ENCODE results near the gene TICAM2. TPM values are rescaled to one million over a fixed set of nuclear protein-coding genes. Genes with fewer than 3 reads are reported as not detected.
A peak's percentile ranks its signal among the peaks of the same experiment; 100 is the strongest.

TICAM2 gene
- total RNA-seq, 1 experiment from 2014 or later, result 3.9 TPM

GRCh38 chr5:115532517-115532916 is 69.8 kb downstream of the TICAM2 start:
- Histone ChIP-seq H3K9ac (ENCODE audit: low read length) (no peak overlapping the region), H3K9me2 (replicated peaks; ENCODE audit: low read length) (no peaks in the 10 kb centered on the region), H3K4me3 (ENCODE audit: low read length) (no peak overlapping the region), H3K9me3 (ENCODE audit: low read length) (no peaks in the 10 kb centered on the region), H3K4me2 (ENCODE audit: low read length) (peak overlapping the region; percentile 12), H2AFZ (ENCODE audit: low read length) (no peak overlapping the region), H3K27ac (ENCODE audit: low read length) (peak overlapping the region; percentile 17; the same call in 1 of the 2 replicates), H4K20me1 (ENCODE audit: low read length) (peaks cover 45% of the 10 kb centered on the region), H3K36me3 (ENCODE audit: low read depth, low read length) (peaks cover 40% of the 10 kb centered on the region; the same call in 1 of the 2 replicates), H3K4me1 (ENCODE audit: insufficient read depth, low read length) (peaks cover 53% of the 10 kb centered on the region), H3K27me3 (ENCODE audit: low read length) (no peaks in the 10 kb centered on the region), H3K79me2 (ENCODE audit: low read length) (peaks cover 99% of the 10 kb centered on the region), H3F3A (ENCODE audit: low read length, unreplicated experiment) (no peaks in the 10 kb centered on the region)
- DNase-seq (peak; percentile 15), ATAC-seq (peak; percentile 56)
- intact Hi-C loops (cut with micrococcal nuclease), result no loop called here
- BruUV-seq (replicated peaks), result no TSS peak
- ChIA-PET CTCF (no interaction called here), POLR2A (ENCODE audit: unreplicated experiment) (interaction anchor here (0.6 kb wide), 1 partner anchor 12 kb away, joined by 3 read pairs; the partner anchor contains the start of gene FEM1C)
- TF ChIP-seq CTCF (conservative IDR thresholded peaks at IDR 0.05; ENCODE audit: low read depth, low read length), result no peak
- no peak for TF ChIP-seq EZH2 (IDR thresholded peaks at IDR 0.05; ENCODE audit: low read length, unreplicated experiment)

DNA sequence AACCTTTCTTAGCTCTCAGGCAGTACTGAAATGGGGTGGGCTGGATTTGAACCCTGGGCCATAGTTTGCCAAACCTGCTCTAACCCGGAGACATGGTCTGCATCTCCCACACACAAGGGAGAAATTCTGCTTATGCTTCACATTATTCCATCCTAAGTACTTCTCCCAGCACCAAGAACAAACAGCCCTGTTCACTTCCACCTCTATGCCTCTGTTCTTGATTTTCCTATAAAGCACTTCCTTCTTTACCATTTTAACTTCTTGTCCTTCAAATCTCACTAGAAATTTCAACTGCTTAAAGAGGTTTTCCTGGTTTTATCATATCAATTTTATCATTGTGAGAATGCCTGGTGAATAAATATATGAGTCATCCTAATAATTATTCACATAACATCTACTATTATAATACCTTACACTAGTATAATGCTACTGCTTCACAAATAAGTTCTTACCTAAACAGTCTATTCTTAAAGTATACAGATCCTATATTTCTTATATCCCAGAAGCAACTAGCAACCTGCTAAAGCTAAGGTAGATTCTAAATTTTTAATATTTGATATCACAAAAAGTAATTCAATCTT is 70.4 kb downstream of the TICAM2 start:
- Histone ChIP-seq H4K20me1 (ENCODE audit: low read length) (peaks cover 45% of the 10 kb centered on the region), H3F3A (ENCODE audit: low read length, unreplicated experiment) (no peaks in the 10 kb centered on the region), H3K27me3 (ENCODE audit: low read length) (no peaks in the 10 kb centered on the region), H3K79me2 (ENCODE audit: low read length) (peaks cover 99% of the 10 kb centered on the region), H3K4me1 (ENCODE audit: insufficient read depth, low read length) (peaks cover 53% of the 10 kb centered on the region), H3K9me2 (replicated peaks; ENCODE audit: low read length) (no peaks in the 10 kb centered on the region), H3K4me2 (ENCODE audit: low read length) (peak overlapping the region; percentile 12), H2AFZ (ENCODE audit: low read length) (no peak overlapping the region), H3K27ac (ENCODE audit: low read length) (peak overlapping the region; percentile 17), H3K36me3 (ENCODE audit: low read depth, low read length) (peaks cover 37% of the 10 kb centered on the region; the same call in 1 of the 2 replicates), H3K9me3 (ENCODE audit: low read length) (no peaks in the 10 kb centered on the region), H3K4me3 (ENCODE audit: low read length) (no peak overlapping the region; the same call in 1 of the 2 replicates), H3K9ac (ENCODE audit: low read length) (no peak overlapping the region)
- TF ChIP-seq EZH2phosphoT487 (IDR thresholded peaks at IDR 0.05; ENCODE audit: borderline replicate concordance, low read length) (no peak), EZH2 (IDR thresholded peaks at IDR 0.05; ENCODE audit: low read length, unreplicated experiment) (no peak), CTCF (conservative IDR thresholded peaks at IDR 0.05; ENCODE audit: low read depth, low read length) (no peak)
- ChIA-PET POLR2A (ENCODE audit: unreplicated experiment) (interaction anchor here (0.6 kb wide), 1 partner anchor 12 kb away, joined by 3 read pairs; the partner anchor contains the start of gene FEM1C), CTCF (no interaction called here)
- intact Hi-C loops (cut with micrococcal nuclease), result no loop called here
- no TSS peak for BruUV-seq (replicated peaks)
- peak; percentile 77 for ATAC-seq
- peak; percentile 15 for DNase-seq

DNA sequence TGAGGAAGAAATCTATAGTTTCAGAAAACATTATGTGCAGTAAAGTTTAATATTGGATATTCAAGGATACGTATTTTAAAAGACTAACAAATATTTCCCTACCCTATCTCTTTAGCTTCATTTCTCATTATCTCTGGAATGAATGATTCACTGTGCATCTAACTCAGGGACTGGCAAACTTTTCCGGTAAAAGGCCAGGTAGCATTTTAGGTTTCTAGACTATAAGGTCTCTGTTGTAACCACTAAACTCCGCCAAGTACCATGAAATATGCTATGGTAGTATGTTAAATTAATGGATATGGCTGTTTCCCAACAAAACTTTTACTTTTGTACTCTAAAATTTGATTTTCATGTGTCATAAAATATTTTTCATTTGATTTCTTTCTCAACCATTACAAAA is 70.9 kb downstream of the TICAM2 start:
- Histone ChIP-seq H3K9me3 (ENCODE audit: low read length) (no peaks in the 10 kb centered on the region), H3K4me3 (ENCODE audit: low read length) (no peak overlapping the region; the same call in 1 of the 2 replicates), H3K9me2 (replicated peaks; ENCODE audit: low read length) (no peaks in the 10 kb centered on the region), H2AFZ (ENCODE audit: low read length) (no peak overlapping the region), H3F3A (ENCODE audit: low read length, unreplicated experiment) (no peaks in the 10 kb centered on the region), H3K4me2 (ENCODE audit: low read length) (peak overlapping the region; percentile 12), H3K79me2 (ENCODE audit: low read length) (peaks cover 99% of the 10 kb centered on the region), H3K4me1 (ENCODE audit: insufficient read depth, low read length) (peaks cover 58% of the 10 kb centered on the region), H3K36me3 (ENCODE audit: low read depth, low read length) (peaks cover 38% of the 10 kb centered on the region; the same call in 1 of the 2 replicates), H3K9ac (ENCODE audit: low read length) (no peak overlapping the region), H3K27ac (ENCODE audit: low read length) (peak overlapping the region; percentile 17; the same call in 1 of the 2 replicates), H4K20me1 (ENCODE audit: low read length) (peaks cover 47% of the 10 kb centered on the region), H3K27me3 (ENCODE audit: low read length) (no peaks in the 10 kb centered on the region)
- ATAC-seq, result no peak
- TF ChIP-seq EZH2 (IDR thresholded peaks at IDR 0.05; ENCODE audit: low read length, unreplicated experiment) (no peak), EZH2phosphoT487 (IDR thresholded peaks at IDR 0.05; ENCODE audit: borderline replicate concordance, low read length) (no peak), CTCF (conservative IDR thresholded peaks at IDR 0.05; ENCODE audit: low read depth, low read length) (no peak)
- intact Hi-C loops (cut with micrococcal nuclease), result no loop called here
- ChIA-PET POLR2A (ENCODE audit: unreplicated experiment) (no interaction called here), CTCF (no interaction called here)
- no TSS peak for BruUV-seq (replicated peaks)
- no peak for DNase-seq

All from PC-3 (cell line).